Measurements from ENCODE around the gene NKAIN2.
"Not testable (repeated sequence)": the region's sequence is repeated elsewhere in the genome, so short reads cannot be mapped to it uniquely, and the experiment has no call there.

The NKAIN2 gene

GRCh38 chr6:124123617-124124209 is 320.0 kb downstream of the NKAIN2 start:
- DNase-seq = no peak

DNA sequence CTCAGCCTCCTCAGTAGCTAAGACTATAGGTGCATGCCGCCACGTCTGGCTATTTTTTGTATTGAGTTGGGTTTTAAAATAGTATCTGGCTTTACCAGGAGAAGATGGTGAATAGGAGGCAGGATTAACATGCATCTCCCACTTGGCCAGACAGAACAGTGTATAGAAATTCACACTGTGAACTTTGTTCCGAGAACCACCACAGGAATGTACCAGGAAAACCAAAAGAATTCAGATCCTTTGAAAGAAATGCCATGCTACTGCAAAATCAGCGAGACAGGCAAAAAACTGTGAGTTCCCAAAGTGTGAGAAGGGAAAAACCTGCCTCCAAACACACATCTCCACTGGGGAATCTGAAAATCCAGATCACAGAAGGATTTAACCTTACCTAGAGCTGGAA is 327.6 kb downstream of the NKAIN2 start:
- DNase-seq = no peak

GRCh38 chr6:124131779-124132178 is 328.1 kb downstream of the NKAIN2 start:
- no peak for DNase-seq

GRCh38 chr6:124132256-124132655 is 328.6 kb downstream of the NKAIN2 start:
- no peak for DNase-seq

GRCh38 chr6:124142852-124143251 is 339.2 kb downstream of the NKAIN2 start:
- DNase-seq = no peak

DNA sequence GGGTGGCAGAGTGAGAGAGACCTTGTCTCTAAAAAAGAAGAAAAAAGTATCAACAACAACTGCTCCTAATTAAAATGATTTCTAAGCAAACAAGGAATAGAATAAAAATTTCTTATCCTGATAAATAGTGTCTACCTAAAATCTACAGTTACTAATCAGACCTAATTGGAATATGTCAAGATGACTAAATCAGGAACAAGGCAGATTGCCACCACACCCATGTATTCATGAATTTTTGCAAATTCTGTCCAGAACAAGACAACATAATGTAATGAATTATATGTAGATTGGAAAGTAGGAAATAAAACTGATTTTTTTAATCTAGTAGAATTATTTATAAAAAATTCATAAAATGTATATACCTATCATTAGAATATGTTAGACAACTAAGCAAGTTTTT is 339.8 kb downstream of the NKAIN2 start:
- no peak for DNase-seq

DNA sequence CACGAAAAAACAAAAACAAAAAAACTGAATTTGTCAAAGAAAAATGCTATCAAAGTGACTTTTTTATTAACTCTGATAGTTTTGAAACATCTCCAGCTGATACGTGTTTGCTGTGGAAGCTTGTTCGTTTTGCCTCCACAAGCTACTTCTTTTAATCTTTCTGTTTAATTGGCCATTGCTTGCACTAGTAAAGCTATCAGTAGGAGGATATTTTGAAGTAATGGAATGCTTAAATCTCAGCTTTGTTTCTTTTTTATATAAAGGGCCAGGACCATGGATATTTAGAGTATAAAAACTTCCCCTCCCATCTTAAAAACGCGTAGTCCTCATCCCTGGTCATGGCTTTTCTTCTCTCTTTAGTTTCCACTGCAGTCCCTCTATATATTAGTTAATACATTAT is 344.0 kb downstream of the NKAIN2 start:
- no peak for DNase-seq

DNA sequence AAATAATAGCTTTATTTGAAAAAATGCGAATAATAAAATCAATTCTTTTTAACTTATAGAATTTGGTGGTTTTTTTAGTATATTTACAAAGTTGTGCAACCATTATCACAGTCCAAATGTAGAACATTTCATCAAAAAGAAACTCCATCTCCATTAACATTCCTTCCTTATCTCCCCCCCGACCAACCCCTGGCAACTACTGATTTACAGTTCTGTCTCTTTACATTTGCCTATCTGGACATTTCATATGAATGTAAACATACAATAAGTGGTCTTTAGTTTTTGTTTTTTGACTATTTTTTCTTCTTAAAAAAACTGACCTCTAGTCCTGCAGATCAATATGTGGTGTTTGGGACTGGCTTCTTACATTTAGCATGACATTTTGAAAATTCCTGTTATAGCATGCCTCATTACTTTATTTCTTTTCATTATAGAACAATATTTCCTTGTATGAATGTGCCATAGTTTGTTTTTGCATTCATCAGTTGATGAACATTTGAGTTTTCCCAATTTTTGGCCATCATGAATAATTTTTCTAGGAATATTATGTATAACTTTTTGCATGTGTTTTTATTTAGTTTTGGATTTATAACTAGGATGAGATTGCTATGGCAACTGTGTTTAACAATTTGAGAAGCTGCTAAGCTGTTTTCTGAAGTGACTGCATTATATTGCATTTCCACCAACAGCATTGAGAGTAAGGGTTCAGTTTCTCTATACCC is 344.7 kb downstream of the NKAIN2 start:
- no peak for DNase-seq

- no peak for DNase-seq
These were observed 346.0 kb downstream of the NKAIN2 start for GRCh38 chr6:124149646-124150045.

- DNase-seq = peak; percentile 11
These were observed 354.4 kb downstream of the NKAIN2 start for GRCh38 chr6:124158024-124158423.

DNA sequence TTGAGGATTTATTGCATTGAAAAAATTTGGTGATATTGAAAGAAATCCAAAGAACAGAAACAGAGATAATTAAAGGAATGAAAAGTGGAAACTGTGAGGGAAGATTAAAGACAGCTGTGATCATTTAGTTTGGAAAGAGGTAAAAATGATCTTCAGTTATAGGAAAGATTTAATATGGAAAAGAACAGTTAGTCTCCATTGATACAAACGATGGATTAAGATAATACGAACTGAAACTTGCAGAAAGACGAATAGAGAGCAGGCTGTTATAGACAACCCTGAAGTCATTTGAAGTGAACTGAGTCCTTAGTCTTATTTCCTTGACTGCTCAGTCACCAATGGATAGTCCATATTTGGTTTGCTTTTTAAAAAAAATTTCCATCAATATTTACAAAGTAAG is 360.0 kb downstream of the NKAIN2 start:
- no peak for DNase-seq

- DNase-seq = no peak
These were observed 360.7 kb downstream of the NKAIN2 start for GRCh38 chr6:124164343-124164742.

DNA sequence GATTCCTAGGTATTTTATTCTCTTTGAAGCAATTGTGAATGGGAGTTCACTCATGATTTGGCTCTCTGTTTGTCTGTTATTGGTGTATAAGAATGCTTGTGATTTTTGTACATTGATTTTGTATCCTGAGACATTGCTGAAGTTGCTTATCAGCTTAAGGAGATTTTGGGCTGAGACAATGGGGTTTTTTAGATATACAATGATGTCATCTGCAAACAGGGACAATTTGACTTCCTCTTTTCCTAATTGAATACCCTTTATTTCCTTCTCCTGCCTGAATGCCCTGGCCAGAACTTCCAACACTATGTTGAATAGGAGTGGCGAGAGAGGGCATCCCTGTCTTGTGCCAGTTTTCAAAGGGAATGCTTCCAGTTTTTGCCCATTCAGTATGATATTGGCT is 363.6 kb downstream of the NKAIN2 start:
- not testable (repeated sequence) for DNase-seq

GRCh38 chr6:124190256-124190655 is 386.6 kb downstream of the NKAIN2 start:
- DNase-seq = no peak

DNA sequence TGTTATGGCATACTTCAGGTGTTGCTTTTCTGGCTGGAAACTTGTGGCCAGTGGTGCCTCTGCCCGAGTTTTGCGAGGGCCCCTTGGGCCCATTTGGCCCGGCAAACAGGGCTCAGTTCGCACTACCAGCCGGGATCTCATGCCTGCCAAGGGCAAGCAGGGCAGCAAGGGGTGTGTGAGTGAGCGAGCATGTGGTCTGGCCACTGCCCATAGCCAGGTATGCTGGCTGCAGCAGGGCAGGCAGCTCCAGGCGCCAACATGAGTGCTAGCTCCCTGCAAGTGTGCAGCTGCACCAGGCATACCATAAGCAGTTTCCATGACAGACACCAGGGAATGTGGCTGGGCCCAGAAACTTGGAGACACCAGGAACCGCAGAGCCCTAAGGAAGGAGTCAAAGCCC is 389.5 kb downstream of the NKAIN2 start:
- no peak for DNase-seq

DNA sequence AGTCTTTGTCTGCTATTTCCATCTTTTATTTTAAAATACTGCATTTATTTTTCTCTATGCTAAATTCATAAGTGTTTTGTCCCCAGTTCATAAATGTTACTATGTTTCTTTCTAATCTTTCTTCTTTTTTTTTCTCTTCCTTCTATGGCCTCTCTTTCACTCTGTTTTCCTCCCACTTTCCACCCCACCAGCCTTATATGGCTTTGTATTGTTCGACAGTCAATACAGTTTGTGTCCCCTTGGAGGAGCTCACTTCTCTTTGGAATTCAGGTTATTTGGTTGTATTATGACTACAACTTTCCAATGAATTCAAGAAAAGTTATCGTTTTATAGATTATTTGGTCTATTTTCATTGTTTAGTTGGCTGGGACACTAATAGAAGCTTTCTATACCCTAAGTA is 393.5 kb downstream of the NKAIN2 start:
- no peak for DNase-seq

- no peak for DNase-seq
These were observed 395.6 kb downstream of the NKAIN2 start for GRCh38 chr6:124199286-124199685.

GRCh38 chr6:124200661-124201060 is 397.0 kb downstream of the NKAIN2 start:
- no peak for DNase-seq

GRCh38 chr6:124203101-124203811 is 399.6 kb downstream of the NKAIN2 start:
- no peak for DNase-seq

- DNase-seq = no peak
These were observed 400.1 kb downstream of the NKAIN2 start for GRCh38 chr6:124203812-124204167.

DNA sequence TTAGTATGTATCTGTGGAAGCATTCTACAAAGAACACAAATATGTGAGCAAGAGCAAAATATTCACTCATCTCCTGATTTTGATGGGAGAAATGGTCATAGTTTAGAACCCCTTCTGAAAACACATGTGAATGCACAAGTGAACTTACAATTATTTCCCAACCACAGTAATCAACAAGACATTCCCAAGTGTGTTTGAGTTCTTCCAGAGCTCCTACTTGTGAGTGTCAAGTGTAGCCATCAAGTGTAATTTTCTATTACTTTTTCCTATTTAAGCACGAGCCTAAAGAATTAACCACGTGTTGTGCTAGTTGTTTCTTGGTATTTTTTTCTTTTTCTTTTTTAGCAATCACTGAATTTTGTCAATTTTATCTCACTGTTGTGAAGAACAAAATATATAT is 402.3 kb downstream of the NKAIN2 start:
- no peak for DNase-seq

DNA sequence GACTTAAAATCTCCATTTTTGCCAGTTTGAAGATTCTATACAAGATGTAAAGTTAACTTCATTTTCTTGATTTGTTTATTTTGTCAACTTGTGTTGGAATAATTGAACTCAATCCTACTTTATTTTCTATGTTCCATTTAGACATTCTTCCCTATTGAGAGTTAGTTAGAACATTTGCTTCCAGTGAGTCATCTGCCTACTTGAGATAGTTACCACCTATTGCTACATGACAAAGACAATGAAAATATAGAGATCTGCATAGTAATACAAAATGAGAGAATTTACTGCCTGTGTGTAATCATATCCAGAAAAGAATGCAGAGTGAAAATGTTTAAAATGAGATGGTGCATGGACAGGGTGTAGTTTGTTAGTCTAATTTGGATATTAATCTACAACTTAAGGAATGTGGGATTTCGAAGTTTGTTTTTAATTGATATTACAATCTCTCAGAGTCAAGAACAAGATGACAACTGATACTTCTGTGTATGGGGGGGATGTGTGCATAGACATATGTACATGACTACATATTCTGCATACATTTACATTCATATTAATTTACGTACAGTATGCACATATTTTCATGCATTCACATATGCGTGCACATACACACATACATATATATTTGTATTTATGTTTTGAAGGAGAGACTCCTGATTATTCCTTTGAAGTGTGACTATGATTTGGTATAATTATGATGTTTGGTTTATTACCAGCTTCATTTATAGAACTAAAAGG is 420.1 kb downstream of the NKAIN2 start:
- DNase-seq = no peak

GRCh38 chr6:124226396-124226795 is 422.7 kb downstream of the NKAIN2 start:
- no peak for DNase-seq

DNA sequence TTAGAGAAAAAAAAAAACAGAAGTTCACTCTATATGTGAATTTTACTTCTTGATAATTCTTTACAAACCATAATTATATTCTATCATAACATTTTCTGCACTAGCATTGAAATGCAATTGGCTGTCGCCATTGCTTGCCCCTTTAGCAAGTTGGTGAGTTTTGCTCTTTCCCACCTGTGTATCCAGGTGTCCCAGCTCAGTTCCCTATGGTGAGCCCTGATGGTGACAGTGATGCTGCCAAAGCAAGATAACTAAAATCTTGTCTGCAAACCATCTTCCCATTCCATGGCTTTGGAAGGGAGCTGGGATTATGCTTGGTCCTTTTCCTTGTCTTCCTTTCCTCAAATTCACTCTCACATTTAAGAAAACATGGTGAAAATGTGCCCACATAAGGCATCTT is 429.6 kb downstream of the NKAIN2 start:
- DNase-seq = no peak
